Liver (tissue), 3 donors: Measurements from ENCODE around the gene CD209.

Experiments used
- ATF3 ChIP-seq: IDR thresholded peaks from 2 replicates; pipeline ENCODE4 v1.6.1; 2016; ENCODE audit warnings: antibody characterized with exemption
- EGR1 ChIP-seq, 2 donors: IDR thresholded peaks; 2 replicates each; pipeline ENCODE4 v1.6.1; 2016 to 2018; ENCODE audit warnings: antibody characterized with exemption in 2 of 2, low read depth in 2 of 2
- GABPA ChIP-seq, 2 donors: IDR thresholded peaks in 1 of 2; conservative IDR thresholded peaks in 1 of 2; 2 replicates each; pipeline ENCODE4 v1.6.1; 2016; ENCODE audit warnings: antibody characterized with exemption in 2 of 2, mild to moderate bottlenecking in 1 of 2, moderate library complexity in 1 of 2
- JUND ChIP-seq, 2 donors: IDR thresholded peaks; 2 replicates each; pipeline ENCODE4 v1.6.1; 2016; ENCODE audit warnings: antibody characterized with exemption in 2 of 2
- TAF1 ChIP-seq: conservative IDR thresholded peaks from 2 replicates; pipeline ENCODE4 v1.6.1; 2016; ENCODE audit warnings: antibody characterized with exemption, mild to moderate bottlenecking
- YY1 ChIP-seq: IDR thresholded peaks from 2 replicates; pipeline ENCODE4 v1.6.1; 2016; ENCODE audit warnings: antibody characterized with exemption, mild to moderate bottlenecking
- TF ChIP-seq, protein P1 (sequence below): fragments of 150-350 bp; IDR thresholded peaks from 2 replicates; pipeline ENCODE4 v1.5.1; 2017; ENCODE audit warnings: improper control_type of control experiment, low read depth, low read length; ENCODE audit not compliant: missing input control
- TF ChIP-seq, protein P2 (sequence below): IDR thresholded peaks from 2 replicates; pipeline ENCODE4 v1.6.1; 2016; ENCODE audit warnings: antibody characterized with exemption
- TF ChIP-seq, protein P3 (sequence below): IDR thresholded peaks from 2 replicates; pipeline ENCODE4 v1.6.1; 2016; ENCODE audit warnings: antibody characterized with exemption
- TF ChIP-seq, protein P4 (sequence below): IDR thresholded peaks from 2 replicates; pipeline ENCODE4 v1.6.1; 2016; ENCODE audit warnings: antibody characterized with exemption, mild to moderate bottlenecking
- donor health status: healthy.
- donor health status: healthy.

DNA sequence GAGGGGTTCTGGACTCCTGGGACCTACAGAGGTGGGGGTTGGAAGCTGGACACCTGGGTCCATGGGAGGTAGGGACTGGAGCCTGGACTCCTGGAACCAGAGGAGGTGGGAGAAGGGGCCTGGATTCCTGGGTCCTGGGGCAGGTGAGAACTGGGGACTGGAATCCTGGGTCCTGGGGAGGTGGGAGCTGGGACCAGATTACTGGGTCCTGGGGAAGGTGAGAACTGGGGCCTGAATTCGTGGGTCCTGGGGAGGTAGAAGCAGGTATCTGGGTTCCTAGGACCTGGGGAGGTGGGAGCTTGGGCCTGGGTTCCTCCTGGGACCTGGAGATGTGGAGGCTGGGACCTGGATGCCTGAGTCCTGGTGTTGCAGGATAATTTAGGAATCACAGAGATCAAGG, 16.4 kb upstream of the CD209 start:
- TF ChIP-seq, protein P1, sequence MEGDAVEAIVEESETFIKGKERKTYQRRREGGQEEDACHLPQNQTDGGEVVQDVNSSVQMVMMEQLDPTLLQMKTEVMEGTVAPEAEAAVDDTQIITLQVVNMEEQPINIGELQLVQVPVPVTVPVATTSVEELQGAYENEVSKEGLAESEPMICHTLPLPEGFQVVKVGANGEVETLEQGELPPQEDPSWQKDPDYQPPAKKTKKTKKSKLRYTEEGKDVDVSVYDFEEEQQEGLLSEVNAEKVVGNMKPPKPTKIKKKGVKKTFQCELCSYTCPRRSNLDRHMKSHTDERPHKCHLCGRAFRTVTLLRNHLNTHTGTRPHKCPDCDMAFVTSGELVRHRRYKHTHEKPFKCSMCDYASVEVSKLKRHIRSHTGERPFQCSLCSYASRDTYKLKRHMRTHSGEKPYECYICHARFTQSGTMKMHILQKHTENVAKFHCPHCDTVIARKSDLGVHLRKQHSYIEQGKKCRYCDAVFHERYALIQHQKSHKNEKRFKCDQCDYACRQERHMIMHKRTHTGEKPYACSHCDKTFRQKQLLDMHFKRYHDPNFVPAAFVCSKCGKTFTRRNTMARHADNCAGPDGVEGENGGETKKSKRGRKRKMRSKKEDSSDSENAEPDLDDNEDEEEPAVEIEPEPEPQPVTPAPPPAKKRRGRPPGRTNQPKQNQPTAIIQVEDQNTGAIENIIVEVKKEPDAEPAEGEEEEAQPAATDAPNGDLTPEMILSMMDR = no peak
- TF ChIP-seq JUND (IDR thresholded peaks at IDR 0.05) (no peak), GABPA (IDR thresholded peaks at IDR 0.05 in 1 of 2, conservative IDR thresholded peaks at IDR 0.05 in 1 of 2) (no peak), EGR1 (IDR thresholded peaks at IDR 0.05; ENCODE audit: low read depth in 2 of 2) (no peak), YY1 (no peak), TAF1 (no peak), ATF3 (no peak)
- TF ChIP-seq, protein P2, sequence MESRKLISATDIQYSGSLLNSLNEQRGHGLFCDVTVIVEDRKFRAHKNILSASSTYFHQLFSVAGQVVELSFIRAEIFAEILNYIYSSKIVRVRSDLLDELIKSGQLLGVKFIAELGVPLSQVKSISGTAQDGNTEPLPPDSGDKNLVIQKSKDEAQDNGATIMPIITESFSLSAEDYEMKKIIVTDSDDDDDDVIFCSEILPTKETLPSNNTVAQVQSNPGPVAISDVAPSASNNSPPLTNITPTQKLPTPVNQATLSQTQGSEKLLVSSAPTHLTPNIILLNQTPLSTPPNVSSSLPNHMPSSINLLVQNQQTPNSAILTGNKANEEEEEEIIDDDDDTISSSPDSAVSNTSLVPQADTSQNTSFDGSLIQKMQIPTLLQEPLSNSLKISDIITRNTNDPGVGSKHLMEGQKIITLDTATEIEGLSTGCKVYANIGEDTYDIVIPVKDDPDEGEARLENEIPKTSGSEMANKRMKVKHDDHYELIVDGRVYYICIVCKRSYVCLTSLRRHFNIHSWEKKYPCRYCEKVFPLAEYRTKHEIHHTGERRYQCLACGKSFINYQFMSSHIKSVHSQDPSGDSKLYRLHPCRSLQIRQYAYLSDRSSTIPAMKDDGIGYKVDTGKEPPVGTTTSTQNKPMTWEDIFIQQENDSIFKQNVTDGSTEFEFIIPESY = no peak
- TF ChIP-seq, protein P3, sequence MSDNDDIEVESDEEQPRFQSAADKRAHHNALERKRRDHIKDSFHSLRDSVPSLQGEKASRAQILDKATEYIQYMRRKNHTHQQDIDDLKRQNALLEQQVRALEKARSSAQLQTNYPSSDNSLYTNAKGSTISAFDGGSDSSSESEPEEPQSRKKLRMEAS = no peak
- TF ChIP-seq, protein P4, sequence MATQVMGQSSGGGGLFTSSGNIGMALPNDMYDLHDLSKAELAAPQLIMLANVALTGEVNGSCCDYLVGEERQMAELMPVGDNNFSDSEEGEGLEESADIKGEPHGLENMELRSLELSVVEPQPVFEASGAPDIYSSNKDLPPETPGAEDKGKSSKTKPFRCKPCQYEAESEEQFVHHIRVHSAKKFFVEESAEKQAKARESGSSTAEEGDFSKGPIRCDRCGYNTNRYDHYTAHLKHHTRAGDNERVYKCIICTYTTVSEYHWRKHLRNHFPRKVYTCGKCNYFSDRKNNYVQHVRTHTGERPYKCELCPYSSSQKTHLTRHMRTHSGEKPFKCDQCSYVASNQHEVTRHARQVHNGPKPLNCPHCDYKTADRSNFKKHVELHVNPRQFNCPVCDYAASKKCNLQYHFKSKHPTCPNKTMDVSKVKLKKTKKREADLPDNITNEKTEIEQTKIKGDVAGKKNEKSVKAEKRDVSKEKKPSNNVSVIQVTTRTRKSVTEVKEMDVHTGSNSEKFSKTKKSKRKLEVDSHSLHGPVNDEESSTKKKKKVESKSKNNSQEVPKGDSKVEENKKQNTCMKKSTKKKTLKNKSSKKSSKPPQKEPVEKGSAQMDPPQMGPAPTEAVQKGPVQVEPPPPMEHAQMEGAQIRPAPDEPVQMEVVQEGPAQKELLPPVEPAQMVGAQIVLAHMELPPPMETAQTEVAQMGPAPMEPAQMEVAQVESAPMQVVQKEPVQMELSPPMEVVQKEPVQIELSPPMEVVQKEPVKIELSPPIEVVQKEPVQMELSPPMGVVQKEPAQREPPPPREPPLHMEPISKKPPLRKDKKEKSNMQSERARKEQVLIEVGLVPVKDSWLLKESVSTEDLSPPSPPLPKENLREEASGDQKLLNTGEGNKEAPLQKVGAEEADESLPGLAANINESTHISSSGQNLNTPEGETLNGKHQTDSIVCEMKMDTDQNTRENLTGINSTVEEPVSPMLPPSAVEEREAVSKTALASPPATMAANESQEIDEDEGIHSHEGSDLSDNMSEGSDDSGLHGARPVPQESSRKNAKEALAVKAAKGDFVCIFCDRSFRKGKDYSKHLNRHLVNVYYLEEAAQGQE = no peak
